GM19372 (cell line): Measurements from ENCODE around the gene FOXN1.

ENCODE experiments used
- ATAC-seq: cut with Tn5 transposase; IDR thresholded peaks from one replicate; pipeline ENCODE4 v1.9.1; 2021; ENCODE audit warnings: mild to moderate bottlenecking, low read depth, moderate library complexity; ENCODE audit not compliant: unreplicated experiment

Gene FOXN1

DNA sequence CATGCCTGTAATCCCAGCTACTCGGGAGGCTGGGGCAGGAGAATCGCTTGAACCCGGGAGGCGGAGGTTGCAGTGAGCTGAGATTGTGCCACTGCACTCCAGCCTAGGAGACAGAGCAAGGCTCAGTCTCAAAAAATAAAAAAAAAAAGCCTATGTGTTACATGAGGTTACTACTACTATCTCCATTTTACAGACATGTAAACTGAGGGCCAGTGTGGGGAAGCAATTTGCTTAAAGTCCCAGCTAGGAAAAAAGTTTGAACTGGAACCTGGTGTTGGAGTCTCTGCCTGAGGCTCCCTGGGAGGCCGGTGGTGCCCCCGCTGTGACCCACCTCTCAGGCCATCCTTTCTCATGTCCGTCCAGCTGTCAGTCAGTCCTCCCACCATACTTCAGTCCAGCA lies 28.2 kb upstream of the FOXN1 start:
- no peak for ATAC-seq

DNA sequence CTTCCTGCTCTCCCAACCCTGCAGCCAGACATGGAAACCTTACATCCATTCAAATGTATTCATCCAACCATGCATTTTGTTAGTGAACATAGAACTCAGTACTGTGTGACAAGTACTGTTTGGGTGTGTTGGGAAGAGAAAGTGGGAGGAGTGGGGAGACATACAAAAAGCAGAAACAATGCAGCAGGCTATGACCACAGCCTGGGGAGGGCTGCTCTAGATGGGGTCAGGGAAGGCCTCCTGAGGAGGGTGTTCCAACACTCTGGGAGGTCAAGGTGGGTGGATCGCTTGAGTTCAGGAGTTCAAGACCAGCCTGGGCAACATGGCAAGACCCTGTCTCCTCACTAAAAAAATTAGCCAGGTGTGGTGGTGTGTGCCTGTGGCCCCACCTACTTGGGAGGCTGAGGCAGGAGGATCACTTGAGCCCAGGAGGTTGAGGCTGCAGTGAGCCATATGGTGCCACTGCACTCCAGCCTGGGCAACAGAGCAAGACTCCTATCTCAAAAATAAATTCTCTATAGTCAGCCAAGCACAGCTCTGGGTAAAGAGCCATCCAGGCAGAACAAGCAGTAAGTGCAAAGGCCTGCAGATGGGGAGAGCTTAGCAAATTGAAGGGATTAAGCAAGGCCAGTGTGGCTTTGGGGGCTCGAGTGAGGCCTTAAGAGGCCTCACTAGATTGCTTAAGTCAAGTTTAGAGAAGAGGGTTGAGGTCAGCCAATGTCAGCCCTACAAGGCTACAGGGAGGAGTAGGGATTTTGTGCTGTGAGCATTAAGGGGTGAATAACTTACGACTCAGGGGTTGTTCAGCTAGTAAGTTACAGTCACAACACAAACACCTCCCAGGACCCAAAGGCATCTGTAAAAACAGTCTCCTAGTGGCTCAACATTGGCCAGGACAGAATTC lies 27.2 kb upstream of the FOXN1 start:
- ATAC-seq: no peak

DNA sequence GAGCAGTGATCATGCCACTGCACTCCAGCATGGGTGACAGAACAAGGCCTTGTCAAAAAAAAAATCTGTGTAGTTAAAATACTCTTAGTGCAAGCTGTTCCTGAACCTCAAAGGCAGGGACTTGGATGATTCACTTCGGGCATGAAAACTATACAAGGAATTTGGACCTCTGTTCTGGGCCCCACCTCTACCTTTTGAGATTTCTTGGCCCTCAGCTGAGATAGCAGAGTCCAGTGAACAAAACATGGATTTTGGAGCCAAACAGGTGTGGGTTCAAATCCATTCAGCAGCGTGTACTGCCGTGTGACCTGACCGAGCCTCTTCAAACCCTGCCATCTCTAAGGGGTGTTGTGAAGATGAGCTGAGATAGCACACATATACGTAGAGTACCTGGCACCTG lies 25.9 kb upstream of the FOXN1 start:
- ATAC-seq: no peak

DNA sequence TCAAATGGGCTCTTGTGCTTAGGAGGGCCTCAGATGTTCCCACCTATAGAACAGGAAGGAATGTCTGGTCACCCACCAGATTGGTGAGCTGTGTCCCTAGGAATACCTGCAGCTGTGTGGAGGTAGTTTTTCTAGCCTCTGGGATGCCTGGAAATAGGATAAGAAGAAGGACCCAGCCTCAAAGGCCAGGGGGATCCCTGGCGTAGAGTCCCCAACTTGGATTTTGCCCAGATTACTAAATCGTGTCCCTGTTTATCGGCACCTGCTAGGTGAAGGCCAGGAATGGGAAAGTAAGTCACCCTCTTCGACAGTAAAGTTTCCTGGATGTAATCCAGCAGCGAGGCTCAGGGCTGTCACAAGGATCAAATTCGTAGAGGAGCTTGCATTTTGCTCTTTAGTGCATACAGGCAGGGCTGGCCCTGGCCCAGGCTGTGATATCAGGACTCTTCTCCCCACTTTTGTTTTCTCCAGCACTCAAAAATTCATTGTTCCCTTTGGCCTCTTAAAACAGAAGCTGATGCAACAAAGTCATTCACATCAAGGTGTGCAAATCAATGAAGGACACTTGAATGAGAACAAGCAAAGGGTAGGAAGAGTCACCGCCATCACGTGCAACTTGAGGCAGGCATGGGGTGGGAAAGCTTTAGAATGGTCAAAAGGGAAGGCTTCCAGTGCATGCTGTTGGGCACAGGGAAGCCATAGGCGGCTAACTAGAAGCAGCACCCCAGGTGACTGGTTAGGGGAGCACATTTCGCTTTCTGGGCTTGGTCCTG lies 25.2 kb upstream of the FOXN1 start:
- ATAC-seq: no peak

DNA sequence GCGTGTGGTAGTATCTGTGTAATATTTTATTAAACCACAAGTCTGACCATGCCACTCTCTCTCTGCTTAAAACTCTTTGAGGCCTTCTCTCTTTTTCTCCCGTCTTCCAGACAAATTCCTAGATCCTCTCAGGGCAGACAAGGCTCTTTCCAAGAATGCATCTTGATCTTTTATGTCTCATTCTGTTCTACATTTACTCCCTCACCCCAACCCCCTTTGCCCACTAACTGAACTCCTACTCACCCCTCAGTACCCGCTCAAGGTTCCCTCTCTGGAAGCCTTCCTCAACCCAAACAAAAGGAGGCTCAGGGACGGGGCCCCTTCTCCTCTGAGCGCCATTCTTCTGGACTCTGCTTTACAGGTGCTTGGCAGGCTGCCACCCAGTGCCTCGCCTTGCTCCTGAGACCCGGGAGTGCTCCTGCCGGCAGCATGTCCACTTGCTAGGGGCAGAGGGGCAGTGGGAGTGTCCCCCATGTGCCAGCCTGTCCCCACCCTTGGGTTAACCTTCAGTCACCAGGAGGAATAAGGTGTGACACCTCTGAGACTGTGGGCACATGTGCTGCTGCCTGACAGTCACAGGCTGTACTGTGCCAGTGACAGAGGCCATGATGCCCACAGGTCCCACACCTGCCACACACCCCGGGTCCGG lies 23.5 kb upstream of the FOXN1 start:
- ATAC-seq: no peak

DNA sequence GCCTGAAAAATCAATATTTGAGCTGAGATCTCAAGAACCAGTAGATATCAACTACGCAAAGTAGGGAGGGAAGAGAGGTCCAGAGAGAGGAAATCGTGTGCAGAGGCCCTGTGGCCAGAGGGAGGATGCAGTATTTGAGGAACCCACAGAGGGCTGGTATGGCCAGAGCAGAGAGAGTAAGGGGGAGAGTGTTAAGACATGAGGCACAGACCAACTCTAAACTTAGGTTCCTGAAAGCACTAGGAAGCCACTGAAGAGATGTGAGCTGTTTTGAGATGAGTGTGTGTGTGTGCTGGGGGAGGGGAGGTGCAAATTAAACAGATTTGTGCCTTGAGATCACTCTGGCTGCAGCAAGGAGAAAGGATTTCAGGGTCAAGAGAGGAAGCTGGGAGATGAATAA lies 21.9 kb upstream of the FOXN1 start:
- ATAC-seq: no peak

DNA sequence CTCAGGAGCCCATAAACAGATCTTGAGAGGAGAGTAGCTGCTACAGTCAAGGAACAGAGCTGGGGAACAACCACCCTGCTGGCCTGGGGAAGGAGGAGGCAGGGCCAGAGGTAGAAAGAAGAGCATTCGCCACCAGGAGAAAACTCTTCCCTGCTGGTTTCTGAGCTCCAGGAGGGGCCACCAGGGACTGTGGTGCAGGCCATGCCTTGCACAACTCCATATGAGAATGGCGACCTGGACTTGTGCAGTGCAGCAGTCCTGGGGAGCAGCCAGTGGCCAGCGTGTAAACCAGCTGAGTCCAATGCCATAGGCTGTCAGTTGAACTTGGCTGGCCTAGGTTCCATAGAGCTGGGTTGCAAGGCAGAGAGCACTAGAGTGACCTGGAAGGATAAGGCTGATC lies 21.1 kb upstream of the FOXN1 start:
- no peak for ATAC-seq

DNA sequence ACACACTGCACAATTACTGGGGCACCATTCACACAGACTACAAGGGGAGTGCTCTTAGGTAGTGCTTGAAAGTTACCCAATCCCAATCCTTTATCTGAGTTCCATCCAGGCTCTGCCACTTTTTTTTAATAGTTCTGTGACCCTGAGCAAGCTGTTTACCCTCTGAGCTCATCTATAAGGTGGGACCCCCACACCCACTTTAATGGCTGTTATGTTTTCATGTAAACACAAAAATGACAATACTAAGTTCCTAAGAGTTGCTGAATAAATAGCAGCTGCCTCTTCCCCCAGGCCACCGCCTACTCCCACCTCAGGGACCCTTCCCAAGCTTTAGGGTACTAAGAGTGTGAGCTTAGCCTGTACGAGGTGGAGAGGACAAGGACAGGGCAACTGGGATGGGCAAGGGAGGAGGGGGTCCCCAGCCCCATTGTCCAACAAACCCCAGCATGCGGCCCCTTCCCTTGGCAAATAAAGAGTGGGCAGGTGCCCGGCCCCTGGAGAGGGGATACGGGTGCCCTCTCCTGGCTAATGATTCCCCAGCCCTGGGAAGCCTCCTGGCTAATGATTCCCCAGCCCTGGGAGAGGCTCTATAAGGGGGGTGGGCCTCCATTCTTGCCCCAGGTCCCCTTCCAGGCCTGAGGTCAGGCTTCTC lies 18.1 kb upstream of the FOXN1 start:
- no peak for ATAC-seq

DNA sequence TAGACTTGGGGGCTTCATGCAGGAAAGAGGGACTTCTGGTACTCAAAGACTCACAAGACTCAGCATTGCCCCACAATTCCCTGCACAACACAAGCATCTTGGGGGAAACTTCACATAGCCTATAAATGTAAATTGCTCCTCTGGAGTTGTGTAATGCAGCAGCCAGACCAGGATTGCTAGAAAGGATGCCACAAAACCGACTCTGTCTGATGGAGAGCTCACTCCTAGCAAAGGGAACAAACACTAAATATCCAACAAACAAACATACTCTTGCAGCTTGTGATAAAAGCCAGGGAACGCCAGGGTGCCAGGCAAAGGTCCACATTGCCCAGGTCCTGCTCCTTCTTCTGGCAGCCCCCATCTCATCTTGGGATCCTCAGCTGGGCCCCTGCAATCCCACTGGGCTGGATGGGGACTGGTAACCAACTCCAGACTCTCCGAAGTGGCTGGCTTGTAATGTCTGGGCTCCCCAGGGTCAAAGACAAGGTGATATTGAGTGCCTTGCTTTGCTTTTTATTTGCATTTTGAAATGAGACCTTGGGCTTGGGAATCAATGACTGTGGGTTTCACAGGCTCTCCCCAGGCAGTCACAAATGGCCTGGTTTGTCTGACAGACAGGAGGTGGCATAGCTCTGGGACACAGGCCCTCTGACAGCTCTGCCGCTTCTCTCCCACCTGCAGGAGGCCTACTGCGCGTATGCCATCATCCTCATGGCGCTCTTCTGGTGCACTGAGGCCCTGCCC lies 17.4 kb upstream of the FOXN1 start:
- ATAC-seq: no peak

DNA sequence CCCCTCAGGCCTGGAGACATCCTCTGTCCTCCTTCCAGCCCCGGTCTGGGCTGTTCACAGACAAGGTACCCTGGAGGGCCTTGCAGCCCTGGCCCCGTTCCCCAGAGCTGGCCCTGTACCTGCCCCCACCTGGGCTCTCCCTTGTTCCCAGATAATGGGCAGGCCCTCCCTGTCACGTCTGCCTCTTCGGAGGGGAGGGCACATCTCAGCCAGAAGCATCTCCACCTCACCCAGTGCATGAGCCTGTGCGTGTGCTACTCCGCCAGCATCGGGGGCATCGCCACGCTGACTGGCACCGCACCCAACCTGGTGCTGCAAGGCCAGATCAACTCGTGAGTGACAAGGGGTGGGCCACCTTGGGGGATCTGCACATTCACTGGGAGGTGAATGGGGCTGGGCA lies 14.9 kb upstream of the FOXN1 start:
- no peak for ATAC-seq

DNA sequence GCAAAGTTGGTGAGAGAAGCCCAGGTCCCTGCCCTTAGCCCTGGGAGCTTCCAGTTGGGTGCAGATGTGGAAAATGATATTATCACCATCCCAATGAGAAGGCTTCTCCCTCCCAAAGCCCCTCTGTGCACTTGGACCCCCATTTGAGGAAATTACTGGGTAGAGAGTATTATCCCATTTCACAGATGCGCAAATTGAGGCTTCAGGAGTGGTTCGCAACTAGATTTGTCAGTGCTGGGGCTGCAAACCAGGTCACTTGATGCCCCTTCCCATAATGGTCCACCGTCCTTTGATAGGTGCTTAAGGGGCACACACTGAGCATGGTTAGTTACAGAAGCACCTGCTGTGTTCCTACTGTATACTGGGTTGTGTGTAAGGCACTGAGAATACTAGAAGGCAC lies 14.3 kb upstream of the FOXN1 start:
- no peak for ATAC-seq

DNA sequence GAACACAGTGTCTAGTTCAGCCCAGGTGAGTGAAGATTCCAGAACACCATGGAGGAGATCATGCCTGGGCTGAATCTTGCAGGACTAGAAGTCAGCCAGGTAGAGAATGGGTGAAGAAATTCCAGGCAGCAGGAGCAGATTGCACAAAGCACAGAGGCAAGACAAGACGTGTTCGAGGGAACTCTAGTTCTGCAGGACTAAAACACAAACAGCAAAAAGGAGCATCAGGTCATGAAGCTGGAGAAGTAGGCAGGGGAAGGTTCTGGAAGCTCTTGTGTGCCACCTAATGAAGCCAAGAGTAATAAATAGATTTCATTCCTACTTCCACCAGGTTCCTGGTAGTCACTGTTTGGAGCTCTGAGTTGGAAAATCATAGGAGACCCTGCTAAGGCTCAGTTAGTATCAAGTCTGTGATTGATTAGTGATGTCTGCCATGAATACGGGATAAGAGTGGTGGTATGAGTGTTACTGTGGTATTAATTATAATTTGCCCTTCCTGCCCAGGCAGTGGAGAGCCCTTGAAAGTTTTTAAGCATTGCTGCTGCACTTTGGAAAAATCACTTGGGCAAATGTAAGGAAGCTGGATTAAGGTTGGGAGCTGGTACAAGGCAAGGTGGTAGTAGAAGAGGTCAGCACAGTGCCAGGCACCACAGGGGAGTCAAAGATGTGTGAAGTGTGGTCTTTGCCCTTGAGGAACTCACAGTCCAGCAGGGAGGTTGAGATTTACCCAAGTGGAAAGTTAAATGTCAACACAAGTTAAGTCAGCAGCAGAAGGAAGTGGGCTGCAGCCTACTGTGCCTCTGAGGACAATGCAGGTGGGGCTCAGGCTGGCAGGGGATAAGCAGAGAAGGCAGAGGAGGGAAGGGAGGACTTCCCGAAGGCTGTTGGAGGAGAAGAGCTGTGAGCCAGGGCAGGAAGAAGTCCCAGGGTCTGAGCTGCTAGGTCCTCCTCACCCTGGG lies 13.5 kb upstream of the FOXN1 start:
- ATAC-seq: no peak

DNA sequence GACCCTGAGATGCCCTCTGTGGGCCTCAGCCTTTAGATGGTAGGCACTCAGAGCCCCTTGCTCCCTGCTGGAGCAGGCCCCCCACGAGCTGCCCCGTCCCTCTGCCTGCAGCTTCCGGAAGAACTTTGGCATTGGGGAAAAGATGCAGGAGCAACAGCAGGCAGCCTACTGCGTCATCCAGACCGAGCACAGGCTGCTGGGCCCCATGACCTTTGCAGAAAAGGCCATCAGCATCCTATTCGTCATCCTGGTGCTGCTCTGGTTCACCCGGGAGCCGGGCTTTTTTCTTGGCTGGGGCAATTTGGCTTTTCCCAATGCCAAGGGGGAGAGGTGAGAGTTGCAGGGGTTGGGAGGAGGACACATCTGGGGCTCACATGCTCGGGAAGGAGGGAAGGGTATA lies 12.7 kb upstream of the FOXN1 start:
- no peak for ATAC-seq

DNA sequence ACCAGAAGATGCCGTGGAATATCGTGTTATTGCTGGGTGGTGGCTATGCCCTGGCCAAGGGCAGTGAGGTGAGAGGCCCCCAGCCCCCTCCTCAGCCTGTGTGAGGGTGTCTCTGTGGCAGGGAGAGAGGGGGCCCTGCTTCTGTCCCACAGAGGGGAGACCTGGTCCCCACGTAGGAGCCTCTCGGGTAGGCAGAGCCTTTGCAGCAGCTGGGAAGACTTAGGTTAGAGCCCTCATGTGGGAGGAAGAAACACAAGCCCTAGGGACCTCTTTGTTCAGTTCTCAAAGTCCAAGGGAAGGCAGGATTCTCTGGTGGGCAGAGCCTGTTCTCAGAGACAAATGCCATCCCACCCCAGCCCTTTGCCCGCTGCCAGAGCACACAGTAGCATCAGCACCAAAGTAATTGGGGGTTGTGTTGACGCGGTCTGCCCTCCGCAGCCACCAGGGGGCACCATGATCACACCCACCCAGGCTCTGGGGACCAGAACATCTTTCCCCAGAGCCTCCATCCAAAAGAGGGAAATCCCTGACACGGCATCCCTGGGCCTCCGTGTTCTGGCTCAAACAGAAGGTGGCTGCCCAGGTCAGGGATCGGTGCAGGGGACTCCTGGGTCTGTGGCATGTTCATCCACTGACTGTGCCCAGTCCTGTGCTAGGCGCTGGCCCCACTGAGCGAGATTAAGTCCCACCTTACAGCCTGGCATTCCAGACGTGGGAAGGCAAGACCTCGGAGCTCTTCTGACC lies 11.5 kb upstream of the FOXN1 start:
- ATAC-seq: no peak

DNA sequence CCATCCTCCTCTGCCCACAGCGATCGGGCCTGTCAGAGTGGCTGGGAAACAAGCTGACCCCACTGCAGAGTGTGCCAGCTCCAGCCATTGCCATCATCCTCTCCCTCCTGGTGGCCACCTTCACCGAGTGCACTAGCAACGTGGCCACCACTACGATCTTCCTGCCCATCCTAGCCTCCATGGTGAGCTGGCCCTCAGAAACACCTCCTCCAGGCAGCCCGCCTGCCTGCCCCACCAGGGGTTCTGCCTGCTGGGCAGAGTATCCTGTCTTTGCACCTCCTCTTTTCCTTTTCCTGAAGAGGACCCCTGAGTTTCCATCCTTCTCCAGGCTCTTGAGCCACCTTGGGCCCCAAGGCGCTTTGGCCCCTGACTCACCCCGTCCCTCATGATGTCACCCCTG lies 10.5 kb upstream of the FOXN1 start:
- no peak for ATAC-seq

DNA sequence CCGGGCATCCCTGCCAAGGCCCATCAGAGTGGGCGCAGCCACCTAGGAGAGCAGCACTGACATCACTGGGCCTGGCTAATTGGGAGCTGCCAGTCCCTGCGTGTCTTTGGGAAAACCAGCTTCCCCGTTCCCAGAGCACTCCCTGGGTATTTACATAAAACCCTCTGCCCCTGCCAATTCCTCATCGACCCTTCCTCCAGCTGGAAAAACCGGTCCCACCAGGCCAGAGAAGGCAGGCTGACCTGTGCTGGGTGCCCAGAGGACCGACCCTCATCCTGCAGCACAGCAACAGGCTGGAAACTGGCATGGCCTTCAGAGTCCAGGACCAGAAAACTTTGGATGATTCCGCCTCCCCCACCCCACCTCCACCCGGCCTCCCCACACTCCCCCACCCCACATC lies 8.2 kb upstream of the FOXN1 start:
- ATAC-seq: no peak

DNA sequence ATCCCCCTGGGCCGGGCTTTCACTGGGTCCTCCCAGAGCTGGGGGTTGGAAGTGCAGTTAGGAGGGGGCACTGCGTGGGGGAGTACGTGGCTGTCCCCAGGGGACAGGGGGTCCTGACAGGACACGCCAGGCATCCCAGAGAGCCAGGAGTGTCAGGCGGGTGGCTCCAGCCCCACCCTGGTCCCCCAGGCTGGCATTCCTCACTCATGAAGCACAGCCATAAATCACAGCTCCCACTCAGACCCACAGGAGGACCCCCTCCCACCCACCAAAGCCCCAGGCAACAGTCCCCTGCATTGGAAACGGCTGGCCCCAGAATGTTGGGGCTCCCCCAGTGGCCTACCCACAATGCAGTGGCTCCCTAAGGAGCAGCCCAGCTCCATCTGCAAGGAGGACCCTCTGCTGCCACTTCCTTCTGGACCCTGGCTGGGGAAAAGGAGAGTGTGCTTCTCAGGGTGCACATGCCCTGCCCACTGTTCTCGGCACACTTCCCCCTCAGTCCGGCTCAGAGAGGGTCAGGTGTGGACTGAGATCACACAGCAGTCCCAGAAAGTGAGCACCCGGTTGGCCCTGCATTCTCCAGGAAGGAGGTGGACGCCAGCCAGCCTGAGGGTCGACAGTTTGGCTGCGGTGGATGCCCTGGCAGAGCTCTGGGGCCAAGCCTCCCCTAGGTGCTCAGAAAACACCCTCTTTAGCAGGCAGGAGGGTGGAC lies 7.3 kb upstream of the FOXN1 start:
- ATAC-seq: no peak

DNA sequence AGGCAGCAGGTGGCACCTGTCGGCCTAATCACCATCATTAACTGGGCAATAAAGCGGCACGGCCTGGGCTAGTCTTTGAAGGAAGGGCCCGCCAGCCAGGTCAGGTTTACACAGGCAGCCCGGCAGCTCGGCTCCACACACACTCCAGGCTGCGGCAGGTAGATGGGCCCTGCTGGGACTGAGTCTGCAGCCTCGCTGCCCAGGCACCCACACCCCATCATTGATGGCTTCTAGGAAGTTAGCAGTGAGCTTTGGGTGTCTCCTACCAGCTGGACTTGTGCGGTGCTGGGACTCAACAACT lies 6.8 kb upstream of the FOXN1 start:
- ATAC-seq: no peak
